Activated naive CD4-positive, alpha-beta T cell treated with anti-CD3 and anti-CD28 coated beads, Interleukin-2, amount 10 ng/mL, durations not matched to agents 7 days and 5 days (primary cell): ENCODE data around the gene GLS.
"Not testable (repeated sequence)": the region's sequence is repeated elsewhere in the genome, so short reads cannot be mapped to it uniquely, and the experiment has no call there.

Experiments
- CTCF ChIA-PET: fragments of 350-600 bp; sonication (Branson Sonifier 250); formaldehyde crosslinking; loops from one replicate; lab custom pipeline; 2021; ENCODE audit warnings: antibody characterized with exemption; lab: Charles Lee
- DNase-seq: peaks from one replicate; pipeline ENCODE4 v3.0.0-alpha.2; 2020
- H3K27ac Mint-ChIP-seq: one replicate; pipeline ENCODE4 v1.8.0; 2021; ENCODE audit warnings: mild to moderate bottlenecking, moderate library complexity, mixed read lengths
- H3K27me3 Mint-ChIP-seq: one replicate; pipeline ENCODE4 v1.8.0; 2021; ENCODE audit warnings: mild to moderate bottlenecking, mixed read lengths
- H3K36me3 Mint-ChIP-seq: one replicate; pipeline ENCODE4 v1.8.0; 2021; ENCODE audit warnings: mixed read lengths
- H3K4me1 Mint-ChIP-seq: one replicate; pipeline ENCODE4 v1.8.0; 2021; ENCODE audit warnings: mixed read lengths
- H3K4me3 Mint-ChIP-seq: one replicate; pipeline ENCODE4 v1.8.0; 2021; ENCODE audit warnings: mild to moderate bottlenecking, moderate library complexity, mixed read lengths
- H3K9me3 Mint-ChIP-seq: one replicate; pipeline ENCODE4 v1.8.0; 2021; ENCODE audit warnings: mixed read lengths

GLS gene

DNA sequence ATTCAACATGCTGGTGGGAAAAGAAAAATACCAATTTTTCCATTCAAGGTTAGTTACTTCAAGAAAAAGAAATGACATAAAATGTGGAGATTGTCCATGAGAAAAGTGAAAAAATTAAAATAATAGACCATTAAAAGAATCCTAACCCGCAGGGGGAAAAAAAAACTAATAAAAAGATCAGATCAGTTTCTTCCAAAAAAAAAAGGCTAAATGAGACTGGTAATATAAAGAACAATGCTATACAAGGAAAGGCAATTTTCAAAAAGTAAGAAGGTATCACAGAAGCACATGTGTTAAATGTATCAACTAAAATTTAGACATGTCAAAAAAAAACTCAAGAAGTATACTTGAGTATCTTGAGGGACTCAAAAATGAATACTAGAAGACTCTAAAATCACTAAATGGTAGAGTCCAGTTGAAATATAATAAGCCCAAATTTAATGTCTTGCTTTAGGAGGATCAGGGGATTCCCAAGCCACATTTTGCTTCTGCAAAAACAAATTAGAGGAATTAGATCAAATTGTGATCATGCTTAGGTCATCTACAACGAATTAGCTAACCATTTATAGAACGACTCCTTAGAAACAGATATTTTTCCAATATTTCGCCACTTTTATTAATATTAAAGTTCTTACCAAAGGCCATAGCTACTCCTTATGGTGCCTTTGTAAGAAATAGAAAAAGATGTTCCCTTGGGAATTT lies 35.8 kb upstream of the GLS start:
- Mint-ChIP-seq H3K4me3 (no peak overlapping the region), H3K27ac (no peak overlapping the region), H3K36me3 (no peaks in the 10 kb centered on the region), H3K9me3 (no peaks in the 10 kb centered on the region), H3K4me1 (peaks cover 5% of the 10 kb centered on the region), H3K27me3 (no peaks in the 10 kb centered on the region)
- CTCF ChIA-PET = interaction anchor here (1.3 kb wide), 1 partner anchor 103 kb away, joined by 4 read pairs; no protein-coding TSS in a partner anchor
- no peak for DNase-seq

DNA sequence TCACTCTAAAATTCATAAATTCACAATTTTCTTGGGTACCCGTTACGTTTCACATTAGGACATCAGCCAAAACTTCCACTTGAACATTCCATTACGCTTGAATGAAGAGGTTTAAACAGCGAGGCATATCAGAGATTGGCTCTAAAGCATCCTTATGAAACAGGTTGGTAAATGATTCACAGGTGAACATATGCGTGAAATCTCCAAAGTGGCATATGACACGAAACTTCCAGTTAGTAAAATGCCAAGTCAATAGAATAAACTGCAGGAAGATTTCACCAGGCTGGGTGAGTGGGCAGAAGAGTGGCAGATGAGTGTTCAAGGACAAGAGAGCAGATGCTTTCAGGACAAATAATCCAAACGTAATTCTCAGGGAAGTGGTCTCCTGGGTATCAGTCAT lies 33.9 kb upstream of the GLS start:
- no peak for DNase-seq
- H3K27ac Mint-ChIP-seq = no peak overlapping the region
- peaks cover 5% of the 10 kb centered on the region for H3K4me1 Mint-ChIP-seq
- no peaks in the 10 kb centered on the region for H3K27me3 Mint-ChIP-seq
- CTCF ChIA-PET = no interaction called here
- H3K36me3 Mint-ChIP-seq = no peaks in the 10 kb centered on the region
- no peak overlapping the region for H3K4me3 Mint-ChIP-seq
- H3K9me3 Mint-ChIP-seq = no peaks in the 10 kb centered on the region

DNA sequence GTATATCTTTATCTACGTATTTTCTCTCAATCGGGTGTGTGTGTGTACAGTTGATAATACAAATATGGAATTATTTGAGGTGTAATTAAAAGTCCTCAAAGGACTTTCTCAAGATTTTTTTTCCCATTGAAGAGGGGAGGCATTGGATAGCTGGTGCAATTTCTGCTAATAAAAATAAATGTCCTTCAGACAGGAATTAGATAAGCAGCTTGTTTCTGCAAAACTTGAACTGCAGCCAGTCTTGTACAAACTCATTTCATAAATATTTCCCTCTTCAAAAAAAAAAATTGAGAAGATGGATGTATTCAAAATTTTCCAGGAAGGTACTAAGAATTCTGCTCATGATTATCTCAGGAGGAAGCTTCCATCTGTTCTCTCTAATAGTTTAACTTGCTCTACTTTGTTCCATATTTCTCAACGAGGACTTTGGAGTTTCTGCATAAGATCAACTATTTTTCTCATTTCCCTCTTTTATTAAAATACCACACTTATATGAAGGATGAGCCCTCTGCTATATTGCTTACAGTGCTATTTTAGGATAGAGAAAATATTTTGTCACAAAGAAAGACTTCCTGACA lies 33.0 kb upstream of the GLS start:
- Mint-ChIP-seq H3K4me3 (no peak overlapping the region), H3K27me3 (no peaks in the 10 kb centered on the region), H3K27ac (no peak overlapping the region), H3K9me3 (no peaks in the 10 kb centered on the region), H3K4me1 (peaks cover 5% of the 10 kb centered on the region), H3K36me3 (no peaks in the 10 kb centered on the region)
- no peak for DNase-seq
- CTCF ChIA-PET = interaction anchor here (0.6 kb wide), 1 partner anchor 67 kb away, joined by 3 read pairs; no protein-coding TSS in a partner anchor

DNA sequence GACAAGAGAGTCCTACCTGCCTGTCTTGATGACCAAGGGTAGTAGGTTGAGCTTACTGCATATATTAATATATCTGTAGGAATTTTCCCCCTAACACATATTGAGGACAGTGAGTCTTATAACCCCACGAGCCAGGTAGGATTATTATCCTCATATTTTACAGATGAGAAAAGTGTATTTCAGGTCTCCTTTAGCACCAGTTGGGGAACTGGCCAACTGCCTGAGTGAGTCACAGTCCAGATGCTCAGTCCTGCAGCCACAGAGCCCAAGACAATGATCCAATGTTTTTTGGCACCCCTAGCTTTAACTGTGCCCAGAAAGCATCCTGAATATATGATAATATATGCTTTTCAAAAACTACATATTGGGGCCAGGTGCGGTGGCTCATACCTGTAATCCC lies 30.8 kb upstream of the GLS start:
- H3K9me3 Mint-ChIP-seq = no peaks in the 10 kb centered on the region
- no peak overlapping the region for H3K4me3 Mint-ChIP-seq
- H3K27me3 Mint-ChIP-seq = no peaks in the 10 kb centered on the region
- H3K36me3 Mint-ChIP-seq = no peaks in the 10 kb centered on the region
- no peak for DNase-seq
- H3K4me1 Mint-ChIP-seq = no peaks in the 10 kb centered on the region
- H3K27ac Mint-ChIP-seq = no peak overlapping the region
- CTCF ChIA-PET = interaction anchor here (0.6 to 3.3 kb wide), 24 partner anchors 9 to 532 kb away, joined by 3 to 41 read pairs (median 5); partner anchors contain the start of gene GLS

DNA sequence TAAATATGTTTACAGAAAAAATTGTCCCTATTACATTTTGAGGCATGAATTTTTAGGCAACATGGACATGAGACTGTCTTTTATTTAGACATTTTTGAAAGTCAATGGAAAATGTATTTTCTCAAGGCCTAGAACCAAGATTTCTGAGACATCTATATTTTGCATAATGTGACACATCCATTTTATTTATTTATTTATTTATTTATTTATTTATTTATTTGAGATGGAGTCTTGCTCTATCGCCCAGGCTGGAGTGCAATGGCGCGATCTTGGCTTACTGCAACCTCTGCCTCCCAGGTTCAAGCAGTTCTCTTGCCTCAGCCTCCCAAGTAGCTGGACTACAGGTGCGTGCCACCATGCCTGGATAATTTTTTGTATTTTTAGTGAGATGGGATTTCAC lies 27.6 kb upstream of the GLS start:
- H3K9me3 Mint-ChIP-seq, CTCF ChIA-PET, H3K4me3 Mint-ChIP-seq, H3K27me3 Mint-ChIP-seq, H3K27ac Mint-ChIP-seq, DNase-seq, H3K4me1 Mint-ChIP-seq, H3K36me3 Mint-ChIP-seq: not testable (repeated sequence)

DNA sequence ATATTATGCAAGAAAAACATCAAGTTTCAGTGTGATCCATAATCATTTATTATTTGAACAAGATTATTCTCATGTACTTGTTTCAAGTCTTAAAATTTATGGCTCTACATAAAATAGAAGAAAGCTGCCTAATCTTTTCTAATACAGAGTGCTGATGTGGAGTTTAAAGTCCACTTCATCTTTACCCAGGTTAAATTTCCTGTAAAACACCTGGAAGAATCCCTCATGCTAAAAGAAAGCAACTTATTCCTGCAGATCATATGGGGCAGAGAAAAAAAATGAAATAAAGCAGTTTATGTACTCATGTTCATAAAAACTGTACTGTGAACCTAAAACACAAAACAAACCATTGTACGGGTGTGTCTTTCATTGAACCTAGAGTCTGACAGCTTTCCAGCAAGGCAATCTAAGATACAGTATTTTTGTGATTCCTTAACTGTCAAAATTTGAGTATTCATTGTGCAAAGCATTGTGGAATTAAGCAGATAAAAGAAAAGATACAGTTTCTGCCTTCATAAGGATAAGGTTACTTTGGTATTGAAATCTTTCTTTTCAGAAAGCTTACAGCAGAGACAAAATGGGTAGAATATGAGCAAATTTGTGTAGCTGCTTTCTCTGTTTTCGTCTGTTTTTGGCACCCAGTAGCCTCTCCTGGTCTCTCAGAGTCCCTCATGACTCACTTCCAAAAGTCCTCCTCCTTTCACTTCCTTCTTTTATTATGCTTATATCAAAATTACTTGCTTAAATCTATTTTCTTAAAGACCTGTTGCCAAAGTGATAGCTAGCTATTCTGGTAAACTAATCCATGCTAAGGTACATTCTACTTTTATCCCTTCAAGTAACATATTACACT lies 26.9 kb upstream of the GLS start:
- Mint-ChIP-seq H3K4me3 (no peak overlapping the region), H3K27ac (no peak overlapping the region), H3K9me3 (no peaks in the 10 kb centered on the region)

DNA sequence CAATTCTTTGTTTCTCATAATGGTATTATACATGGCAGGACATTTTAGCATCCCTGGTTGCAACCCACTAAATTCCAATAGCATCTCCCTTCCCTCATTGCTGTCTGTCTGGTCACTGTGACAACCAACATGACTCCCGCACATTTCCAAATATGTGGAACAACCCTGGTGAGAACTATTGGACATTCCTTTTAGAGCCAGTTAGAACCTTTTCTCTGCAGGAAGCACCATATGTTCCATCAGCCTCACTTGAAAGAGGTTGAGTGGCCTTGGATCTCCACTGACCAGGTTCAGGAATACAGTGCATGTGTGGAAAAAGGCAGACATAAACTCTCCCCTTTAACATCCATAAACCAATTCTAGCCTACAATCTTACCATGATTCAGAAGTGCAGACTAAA lies 25.9 kb upstream of the GLS start:
- Mint-ChIP-seq H3K27ac (no peak overlapping the region), H3K36me3 (no peaks in the 10 kb centered on the region), H3K4me1 (no peaks in the 10 kb centered on the region), H3K27me3 (no peaks in the 10 kb centered on the region), H3K9me3 (no peaks in the 10 kb centered on the region), H3K4me3 (no peak overlapping the region)
- DNase-seq = no peak
- CTCF ChIA-PET = interaction anchor here (1.0 kb wide), 2 partner anchors 49 to 113 kb away, joined by 3 read pairs; no protein-coding TSS in a partner anchor

More for the DNA sequence above, 26.9 kb upstream of the GLS start:
- no peaks in the 10 kb centered on the region for H3K36me3 Mint-ChIP-seq
- DNase-seq = no peak
- no peaks in the 10 kb centered on the region for H3K27me3 Mint-ChIP-seq
- CTCF ChIA-PET = no interaction called here
- H3K4me1 Mint-ChIP-seq = no peaks in the 10 kb centered on the region

DNA sequence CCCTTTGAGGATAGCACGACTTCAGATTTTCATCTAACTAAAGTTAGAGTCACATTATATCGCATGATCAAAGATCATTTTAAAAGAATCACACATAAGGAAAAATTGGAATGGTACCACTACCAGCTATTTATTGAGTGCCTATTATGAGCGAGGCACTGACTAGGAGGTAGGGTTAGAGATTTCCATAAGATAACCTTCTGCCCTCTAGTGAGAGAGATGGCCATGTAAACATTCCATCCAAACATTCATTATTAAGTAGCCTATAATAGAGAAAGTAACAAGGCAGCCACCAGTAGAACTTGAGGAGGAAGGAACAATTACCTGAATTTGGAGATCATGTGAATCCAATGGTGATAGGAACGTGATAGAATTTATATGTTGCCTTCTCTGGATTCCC lies 25.4 kb upstream of the GLS start:
- CTCF ChIA-PET = interaction anchor here (1.0 kb wide), 2 partner anchors 48 to 113 kb away, joined by 3 read pairs; no protein-coding TSS in a partner anchor
- H3K27me3 Mint-ChIP-seq = no peaks in the 10 kb centered on the region

DNA sequence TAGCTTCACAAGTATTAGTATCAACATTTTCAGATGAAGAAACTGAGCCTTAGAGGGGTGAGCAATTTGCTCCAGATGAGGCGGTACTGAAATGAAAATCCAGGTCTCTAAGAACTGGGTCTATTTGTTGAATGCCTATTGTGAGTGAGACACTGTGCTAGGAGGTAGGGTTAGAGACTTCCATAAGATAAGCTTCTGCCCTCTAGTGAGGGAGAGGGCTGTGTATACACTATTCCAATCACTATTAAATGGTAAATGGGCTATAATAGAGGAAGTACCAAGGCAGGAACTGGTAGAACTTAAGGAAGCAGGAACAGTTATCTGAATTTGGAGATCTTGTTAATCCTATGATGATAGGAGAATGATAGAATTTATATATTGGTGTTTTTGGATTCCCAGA lies 23.6 kb upstream of the GLS start:
- Mint-ChIP-seq H3K9me3 (peaks cover 6% of the 10 kb centered on the region), H3K4me3 (no peak overlapping the region), H3K27ac (no peak overlapping the region), H3K4me1 (no peaks in the 10 kb centered on the region), H3K27me3 (no peaks in the 10 kb centered on the region), H3K36me3 (peaks cover 5% of the 10 kb centered on the region)
- CTCF ChIA-PET = interaction anchor here (0.5 kb wide), 1 partner anchor 119 kb away, joined by 4 read pairs; no protein-coding TSS in a partner anchor
- DNase-seq = no peak

More for the DNA sequence above, 25.4 kb upstream of the GLS start:
- Mint-ChIP-seq H3K9me3 (no peaks in the 10 kb centered on the region), H3K4me3 (no peak overlapping the region), H3K36me3 (no peaks in the 10 kb centered on the region), H3K27ac (no peak overlapping the region), H3K4me1 (no peaks in the 10 kb centered on the region)
- DNase-seq = no peak

DNA sequence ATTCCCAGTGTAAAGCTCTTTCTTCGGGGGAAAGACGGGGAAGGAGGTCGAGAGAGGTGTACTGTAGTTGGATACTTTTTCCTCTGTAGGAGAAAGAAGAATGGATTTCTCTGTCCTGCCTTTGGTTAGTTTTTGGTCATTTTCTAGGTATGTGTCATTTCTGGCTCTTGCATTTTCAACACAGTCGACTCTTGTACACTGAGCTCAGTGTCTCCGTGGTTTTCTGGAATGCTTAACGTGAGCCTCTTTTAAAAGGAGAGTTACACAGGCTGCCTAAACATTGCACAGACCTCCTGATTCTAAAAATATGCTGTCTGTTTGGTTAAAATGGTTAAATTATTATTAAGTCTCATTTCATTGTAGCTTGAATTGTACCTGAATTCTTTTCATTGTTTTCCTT lies 21.8 kb upstream of the GLS start:
- H3K27me3 Mint-ChIP-seq = no peaks in the 10 kb centered on the region
- no peak overlapping the region for H3K4me3 Mint-ChIP-seq
- peaks cover 13% of the 10 kb centered on the region for H3K9me3 Mint-ChIP-seq
- peaks cover 14% of the 10 kb centered on the region for H3K4me1 Mint-ChIP-seq
- CTCF ChIA-PET = interaction anchor here (1.4 kb wide), 1 partner anchor 9 kb away, joined by 11 read pairs; no protein-coding TSS in a partner anchor
- H3K27ac Mint-ChIP-seq = no peak overlapping the region
- no peak for DNase-seq
- peaks cover 8% of the 10 kb centered on the region for H3K36me3 Mint-ChIP-seq

DNA sequence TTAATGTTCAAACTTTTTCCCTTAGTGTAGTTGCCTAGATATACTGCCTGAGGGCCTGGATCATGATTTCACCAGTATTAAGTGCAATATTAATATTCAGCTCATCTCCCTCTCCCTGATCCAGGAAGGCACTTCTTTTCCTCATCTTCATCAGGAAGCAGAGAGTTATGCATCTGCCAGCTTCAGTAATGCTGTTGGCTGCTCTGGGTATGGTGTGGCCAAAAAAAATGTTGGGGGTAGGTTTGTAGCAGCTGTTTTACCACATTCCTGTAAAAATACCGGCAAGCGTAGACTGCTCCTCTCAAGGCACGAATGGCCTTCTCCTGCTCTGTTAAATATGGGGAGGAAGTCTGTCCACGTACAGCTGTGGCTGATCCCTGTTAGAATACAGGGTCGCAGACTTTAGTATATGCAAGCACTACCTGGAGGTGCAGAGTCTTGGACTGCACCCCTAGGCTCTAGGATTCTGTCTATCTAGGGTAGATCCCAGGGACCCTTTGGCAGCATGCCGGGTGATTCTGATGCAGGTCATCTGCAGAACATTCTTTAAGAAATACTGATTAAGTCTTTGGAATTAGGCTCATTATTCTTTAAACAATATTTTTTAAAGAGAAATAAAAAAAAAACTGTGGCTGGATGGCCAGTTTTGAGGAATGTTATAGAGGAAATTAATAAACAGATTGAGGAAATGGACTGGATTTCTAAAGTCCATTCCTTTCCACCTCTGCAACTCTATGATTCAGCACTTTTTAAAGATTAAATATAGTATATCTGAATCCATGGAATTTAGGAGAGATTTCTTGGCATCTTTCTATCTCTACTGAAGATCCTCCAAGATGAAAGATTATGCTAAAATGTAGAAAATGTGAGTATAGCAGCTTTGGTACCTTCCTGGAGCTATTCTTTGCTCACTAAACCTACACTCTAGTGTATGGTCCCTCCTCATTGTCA lies 21.0 kb upstream of the GLS start:
- Mint-ChIP-seq H3K27me3 (no peaks in the 10 kb centered on the region), H3K27ac (no peak overlapping the region), H3K9me3 (peaks cover 13% of the 10 kb centered on the region), H3K36me3 (peaks cover 8% of the 10 kb centered on the region), H3K4me1 (peaks cover 17% of the 10 kb centered on the region), H3K4me3 (no peak overlapping the region)
- no peak for DNase-seq
- CTCF ChIA-PET = interaction anchor here (1.3 to 1.4 kb wide), 2 partner anchors 9 to 58 kb away, joined by 3 to 11 read pairs; no protein-coding TSS in a partner anchor

DNA sequence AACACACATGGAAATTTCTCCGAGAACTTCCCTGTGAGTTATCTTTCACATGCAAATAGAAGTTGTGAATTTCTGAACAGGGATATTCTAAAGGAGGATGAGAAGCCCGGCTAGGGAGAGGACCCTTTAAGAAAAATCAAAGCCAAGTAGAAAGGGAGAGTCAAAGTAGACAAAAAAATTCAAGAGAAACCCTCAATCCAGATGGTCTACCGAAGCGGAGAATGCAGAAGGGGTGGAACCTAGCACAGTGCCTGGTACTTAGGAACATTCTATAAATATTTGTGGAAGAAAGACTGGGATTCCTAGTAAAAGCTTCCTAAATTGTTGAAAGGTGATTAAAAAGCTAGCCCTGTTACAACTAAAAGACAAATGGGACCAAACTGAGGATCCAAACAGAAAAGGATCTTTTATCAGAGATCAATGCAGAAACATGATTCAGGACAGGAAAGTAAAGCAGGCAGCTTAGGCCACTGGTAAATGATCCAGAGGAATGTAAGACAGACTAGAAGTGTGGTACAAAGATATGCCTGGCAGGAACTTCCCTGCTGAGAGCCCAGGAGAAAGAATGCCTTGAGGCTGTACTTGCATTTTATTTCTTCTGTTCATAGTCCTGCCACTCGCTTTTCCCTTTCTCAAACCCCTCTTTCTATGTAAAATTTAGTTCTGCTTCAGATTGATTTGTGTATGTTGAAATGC lies 19.5 kb upstream of the GLS start:
- no peak for DNase-seq
- Mint-ChIP-seq H3K9me3 (peaks cover 13% of the 10 kb centered on the region), H3K4me1 (peaks cover 17% of the 10 kb centered on the region), H3K4me3 (no peak overlapping the region), H3K36me3 (peaks cover 8% of the 10 kb centered on the region), H3K27ac (no peak overlapping the region), H3K27me3 (no peaks in the 10 kb centered on the region)
- CTCF ChIA-PET = interaction anchor here (1.3 to 3.5 kb wide), 2 partner anchors 11 to 60 kb away, joined by 3 to 17 read pairs; no protein-coding TSS in a partner anchor

DNA sequence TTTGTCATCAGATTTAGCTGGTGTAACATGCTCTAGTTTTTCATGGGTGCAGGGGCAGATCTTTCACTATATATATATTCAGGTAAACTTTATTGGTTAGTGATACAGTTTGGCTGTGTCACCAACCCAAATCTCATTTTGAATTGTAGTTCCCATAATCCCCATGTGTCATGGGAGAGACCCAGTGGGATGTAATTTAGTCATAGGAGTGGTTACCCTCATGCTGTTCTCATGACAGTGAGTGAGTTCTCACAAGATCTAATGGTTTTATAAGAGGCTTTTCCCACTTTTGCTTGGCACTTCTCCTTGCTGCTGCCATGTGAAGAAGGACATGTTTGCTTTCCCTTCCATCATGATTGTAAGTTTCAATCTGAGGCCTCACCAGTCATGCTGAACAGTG lies 18.5 kb upstream of the GLS start:
- peaks cover 11% of the 10 kb centered on the region for H3K36me3 Mint-ChIP-seq
- not testable (repeated sequence) for H3K4me3 Mint-ChIP-seq, H3K27me3 Mint-ChIP-seq, H3K27ac Mint-ChIP-seq, DNase-seq
- CTCF ChIA-PET = interaction anchor here (3.5 kb wide), 1 partner anchor 12 kb away, joined by 17 read pairs; no protein-coding TSS in a partner anchor
- H3K4me1 Mint-ChIP-seq = peaks cover 17% of the 10 kb centered on the region
- H3K9me3 Mint-ChIP-seq = peaks cover 13% of the 10 kb centered on the region
